Activated T-helper 2 cell treated with anti-CD3 and anti-CD28 coated beads, Interferon-gamma antibody, Interleukin-2, Interleukin-4, amounts not matched to agents 10 μg/mL and 5 μg/mL and 100 μg/mL, durations not matched to agents 14 hours and 24 hours and 36 hours (primary cell): ENCODE data around the gene CHTF8. TPM values are rescaled to one million over a fixed set of nuclear protein-coding genes. Genes with fewer than 3 reads are reported as not detected.
A peak's percentile ranks its signal among the peaks of the same experiment; 100 is the strongest.

ENCODE experiments used
- DNase-seq: peaks from one replicate; pipeline ENCODE4 v3.0.0; 2021; ENCODE audit warnings: low spot score
- H3K27ac Mint-ChIP-seq: one replicate; pipeline ENCODE4 v1.8.0; 2021; ENCODE audit warnings: mixed read lengths
- H3K27me3 Mint-ChIP-seq: one replicate; pipeline ENCODE4 v1.8.0; 2021; ENCODE audit warnings: low read depth, mixed read lengths
- H3K36me3 Mint-ChIP-seq: one replicate; pipeline ENCODE4 v1.8.0; 2021; ENCODE audit warnings: low read depth, mixed read lengths
- H3K4me1 Mint-ChIP-seq: one replicate; pipeline ENCODE4 v1.8.0; 2021; ENCODE audit warnings: low read depth, mixed read lengths
- H3K4me3 Mint-ChIP-seq: one replicate; pipeline ENCODE4 v1.8.0; 2021; ENCODE audit warnings: low read depth, mild to moderate bottlenecking, moderate library complexity, mixed read lengths
- H3K9me3 Mint-ChIP-seq: one replicate; pipeline ENCODE4 v1.8.0; 2021; ENCODE audit warnings: mixed read lengths
- intact Hi-C: fragments of 100-400 bp; cut with micrococcal nuclease; formaldehyde crosslinking; loops from one replicate; pipeline ENCODE4 v1.15.1; 2023
- total RNA-seq: library from RNA; stranded (reverse); gene quantifications from 2 replicates; pipeline ENCODE4 v1.2.3, GENCODE V29; 2022

CHTF8 gene
- total RNA-seq, 1 donor from 2014 or later: 138 TPM

DNA sequence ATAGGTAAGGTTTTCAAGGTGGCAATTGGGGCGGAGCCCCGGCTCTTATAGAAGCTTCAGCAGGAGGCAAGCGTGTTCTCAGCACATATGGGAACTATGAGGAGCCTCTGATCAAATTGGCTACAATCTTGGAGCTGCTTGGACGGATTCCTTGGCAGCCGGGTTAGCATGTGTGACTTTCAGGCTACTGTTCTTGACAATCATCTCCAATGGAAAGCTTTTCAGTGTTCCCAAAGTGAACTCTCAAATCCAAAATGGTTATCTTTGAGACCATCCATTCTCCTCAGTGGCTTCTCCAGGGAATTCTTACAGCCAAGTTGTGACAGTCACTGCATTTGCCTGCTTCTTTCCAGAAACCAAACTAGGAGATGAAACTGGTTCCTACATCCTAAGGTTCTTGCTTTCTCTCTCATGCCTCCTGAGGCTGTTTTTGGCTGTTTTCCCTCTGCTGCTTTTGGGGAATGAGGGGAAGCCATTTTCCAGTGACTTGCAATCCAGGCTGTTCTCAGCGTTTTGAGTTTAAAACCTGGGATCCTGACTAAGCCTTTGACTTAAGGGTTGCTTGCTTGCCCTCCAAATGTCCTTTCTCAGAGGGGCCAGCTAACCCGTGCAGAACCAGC is 16.0 kb downstream of the CHTF8 start:
- H3K27me3 Mint-ChIP-seq: no peaks in the 10 kb centered on the region
- H3K4me3 Mint-ChIP-seq: no peak overlapping the region
- H3K4me1 Mint-ChIP-seq: no peaks in the 10 kb centered on the region
- peaks cover 32% of the 10 kb centered on the region for H3K36me3 Mint-ChIP-seq
- no peak for DNase-seq
- no peaks in the 10 kb centered on the region for H3K9me3 Mint-ChIP-seq
- intact Hi-C loops: no loop called here
- H3K27ac Mint-ChIP-seq: no peak overlapping the region

DNA sequence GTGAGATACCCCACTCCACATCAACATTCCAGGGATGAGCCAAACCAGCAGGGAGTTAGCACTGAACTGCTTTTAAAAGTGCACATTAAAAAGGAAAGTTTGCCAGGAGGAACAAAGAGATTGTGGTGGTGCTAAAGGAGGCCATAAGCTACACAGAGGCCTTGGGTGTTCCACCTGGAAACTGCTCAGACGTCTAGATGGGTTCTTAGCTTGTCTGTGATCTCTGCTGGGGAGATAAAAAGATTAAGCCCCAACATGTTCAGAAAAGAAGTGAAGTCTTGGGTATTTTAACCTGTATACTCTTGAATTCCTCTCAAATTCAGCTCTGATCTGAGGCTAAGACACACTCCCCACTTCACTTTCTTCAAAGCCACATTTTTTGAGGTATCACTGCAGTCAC is 16.6 kb downstream of the CHTF8 start:
- no peak overlapping the region for H3K27ac Mint-ChIP-seq
- no peaks in the 10 kb centered on the region for H3K27me3 Mint-ChIP-seq
- DNase-seq: no peak
- H3K9me3 Mint-ChIP-seq: no peaks in the 10 kb centered on the region
- H3K36me3 Mint-ChIP-seq: peaks cover 27% of the 10 kb centered on the region
- intact Hi-C loops: no loop called here
- no peaks in the 10 kb centered on the region for H3K4me1 Mint-ChIP-seq
- no peak overlapping the region for H3K4me3 Mint-ChIP-seq

DNA sequence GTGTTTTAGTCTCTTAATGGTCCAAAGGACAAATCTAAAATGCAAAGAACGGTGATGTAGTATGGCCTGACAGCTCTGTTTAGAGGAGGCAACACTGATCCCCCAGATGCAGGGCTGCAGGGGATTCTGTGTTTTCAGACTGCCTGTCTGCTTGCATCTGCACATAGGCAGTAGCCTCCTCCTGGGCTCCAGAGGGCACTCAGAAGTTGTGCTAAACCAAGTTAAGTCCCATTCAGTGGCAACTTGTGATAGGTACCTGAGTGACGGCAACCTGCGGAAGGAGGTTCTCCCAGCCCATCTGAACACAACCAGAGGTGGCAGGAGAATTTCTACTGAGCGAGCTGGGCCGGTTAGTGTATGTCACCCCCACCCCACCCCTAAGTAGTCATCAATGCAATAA is 17.0 kb downstream of the CHTF8 start:
- H3K27ac Mint-ChIP-seq: no peak overlapping the region
- H3K9me3 Mint-ChIP-seq: no peaks in the 10 kb centered on the region
- H3K4me1 Mint-ChIP-seq: no peaks in the 10 kb centered on the region
- intact Hi-C loops: no loop called here
- H3K27me3 Mint-ChIP-seq: no peaks in the 10 kb centered on the region
- DNase-seq: no peak
- no peak overlapping the region for H3K4me3 Mint-ChIP-seq
- H3K36me3 Mint-ChIP-seq: peaks cover 25% of the 10 kb centered on the region

DNA sequence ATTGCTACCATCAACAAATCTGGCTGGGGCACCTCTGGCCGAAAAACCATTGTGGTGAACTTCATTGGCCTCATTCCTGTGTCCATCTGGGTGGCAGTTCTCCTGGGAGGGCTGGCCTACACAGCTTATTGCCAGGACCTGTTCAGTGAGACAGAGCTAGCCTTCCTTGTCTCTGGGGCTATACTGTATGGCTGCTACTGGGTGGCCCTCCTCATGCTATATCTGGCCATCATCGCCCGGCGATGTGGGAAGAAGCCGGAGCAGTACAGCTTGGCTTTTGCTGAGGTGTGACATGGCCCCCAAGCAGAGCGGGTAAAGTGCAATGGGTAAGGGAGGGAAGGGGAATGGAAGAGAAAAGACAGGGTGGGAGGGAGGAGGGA is 17.4 kb downstream of the CHTF8 start:
- H3K27ac Mint-ChIP-seq: no peak overlapping the region
- no peak overlapping the region for H3K4me3 Mint-ChIP-seq
- H3K27me3 Mint-ChIP-seq: no peaks in the 10 kb centered on the region
- intact Hi-C loops: no loop called here
- H3K4me1 Mint-ChIP-seq: no peaks in the 10 kb centered on the region
- no peak for DNase-seq
- H3K36me3 Mint-ChIP-seq: peaks cover 21% of the 10 kb centered on the region
- H3K9me3 Mint-ChIP-seq: no peaks in the 10 kb centered on the region

DNA sequence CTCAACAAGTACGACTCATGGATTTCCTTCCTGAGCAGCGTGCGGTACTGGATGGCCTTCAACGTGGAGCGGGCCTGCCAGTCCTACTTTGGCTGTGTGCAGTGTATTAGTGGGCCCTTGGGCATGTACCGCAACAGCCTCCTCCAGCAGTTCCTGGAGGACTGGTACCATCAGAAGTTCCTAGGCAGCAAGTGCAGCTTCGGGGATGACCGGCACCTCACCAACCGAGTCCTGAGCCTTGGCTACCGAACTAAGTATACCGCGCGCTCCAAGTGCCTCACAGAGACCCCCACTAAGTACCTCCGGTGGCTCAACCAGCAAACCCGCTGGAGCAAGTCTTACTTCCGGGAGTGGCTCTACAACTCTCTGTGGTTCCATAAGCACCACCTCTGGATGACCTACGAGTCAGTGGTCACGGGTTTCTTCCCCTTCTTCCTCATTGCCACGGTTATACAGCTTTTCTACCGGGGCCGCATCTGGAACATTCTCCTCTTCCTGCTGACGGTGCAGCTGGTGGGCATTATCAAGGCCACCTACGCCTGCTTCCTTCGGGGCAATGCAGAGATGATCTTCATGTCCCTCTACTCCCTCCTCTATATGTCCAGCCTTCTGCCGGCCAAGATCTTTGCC is 17.9 kb downstream of the CHTF8 start:
- Mint-ChIP-seq H3K4me3 (no peak overlapping the region), H3K4me1 (no peaks in the 10 kb centered on the region), H3K9me3 (no peaks in the 10 kb centered on the region), H3K27ac (no peak overlapping the region), H3K27me3 (no peaks in the 10 kb centered on the region), H3K36me3 (peaks cover 20% of the 10 kb centered on the region)
- intact Hi-C loops: no loop called here
- no peak for DNase-seq

DNA sequence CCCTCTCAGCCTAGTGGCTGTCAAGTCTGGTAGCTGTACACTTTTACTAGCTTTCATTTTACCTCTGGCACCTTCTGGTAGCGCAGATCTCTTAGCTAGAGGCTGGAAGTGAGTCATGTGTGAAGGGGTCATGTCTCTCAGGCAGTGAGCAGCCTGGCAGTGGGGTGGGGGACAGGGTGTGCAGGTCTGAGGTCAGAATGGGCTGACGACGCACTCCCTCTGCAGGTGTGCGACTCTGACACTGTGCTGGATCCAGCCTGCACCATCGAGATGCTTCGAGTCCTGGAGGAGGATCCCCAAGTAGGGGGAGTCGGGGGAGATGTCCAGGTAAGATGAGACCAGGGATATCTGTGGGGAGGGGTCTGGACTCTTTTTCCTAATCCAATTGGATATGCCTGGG is 19.2 kb downstream of the CHTF8 start:
- no peak for DNase-seq
- Mint-ChIP-seq H3K4me3 (no peak overlapping the region), H3K27me3 (peaks cover 4% of the 10 kb centered on the region), H3K27ac (no peak overlapping the region), H3K9me3 (no peaks in the 10 kb centered on the region), H3K4me1 (no peaks in the 10 kb centered on the region), H3K36me3 (peaks cover 9% of the 10 kb centered on the region)
- intact Hi-C loops: no loop called here

GRCh38 chr16:69112285-69113129 is 19.9 kb downstream of the CHTF8 start:
- Mint-ChIP-seq H3K4me3 (no peak overlapping the region), H3K36me3 (peaks cover 3% of the 10 kb centered on the region), H3K4me1 (no peaks in the 10 kb centered on the region), H3K9me3 (no peaks in the 10 kb centered on the region), H3K27me3 (peaks cover 10% of the 10 kb centered on the region), H3K27ac (no peak overlapping the region)
- peak; percentile 32 for DNase-seq
- intact Hi-C loops: no loop called here

- DNase-seq: no peak
- H3K27ac Mint-ChIP-seq: no peak overlapping the region
- H3K36me3 Mint-ChIP-seq: peaks cover 3% of the 10 kb centered on the region
- H3K9me3 Mint-ChIP-seq: no peaks in the 10 kb centered on the region
- no peaks in the 10 kb centered on the region for H3K4me1 Mint-ChIP-seq
- H3K4me3 Mint-ChIP-seq: no peak overlapping the region
- intact Hi-C loops: no loop called here
- H3K27me3 Mint-ChIP-seq: peaks cover 15% of the 10 kb centered on the region
These were observed 20.5 kb downstream of the CHTF8 start for GRCh38 chr16:69111876-69112230.

GRCh38 chr16:69111216-69111875 is 21.0 kb downstream of the CHTF8 start:
- Mint-ChIP-seq H3K36me3 (peaks cover 3% of the 10 kb centered on the region), H3K4me1 (no peaks in the 10 kb centered on the region), H3K27me3 (peaks cover 17% of the 10 kb centered on the region), H3K9me3 (no peaks in the 10 kb centered on the region), H3K27ac (no peak overlapping the region), H3K4me3 (no peak overlapping the region)
- intact Hi-C loops: no loop called here
- no peak for DNase-seq

- no peak overlapping the region for H3K27ac Mint-ChIP-seq
- no peak overlapping the region for H3K4me3 Mint-ChIP-seq
- H3K27me3 Mint-ChIP-seq: peaks cover 21% of the 10 kb centered on the region
- peaks cover 3% of the 10 kb centered on the region for H3K4me1 Mint-ChIP-seq
- DNase-seq: no peak
- intact Hi-C loops: no loop called here
- no peaks in the 10 kb centered on the region for H3K9me3 Mint-ChIP-seq
- H3K36me3 Mint-ChIP-seq: peaks cover 3% of the 10 kb centered on the region
These were observed 22.0 kb downstream of the CHTF8 start for GRCh38 chr16:69110406-69110805.

- Mint-ChIP-seq H3K27me3 (peaks cover 25% of the 10 kb centered on the region), H3K9me3 (no peaks in the 10 kb centered on the region), H3K27ac (no peak overlapping the region), H3K36me3 (peaks cover 3% of the 10 kb centered on the region), H3K4me3 (no peak overlapping the region), H3K4me1 (peaks cover 6% of the 10 kb centered on the region)
- intact Hi-C loops: no loop called here
- DNase-seq: no peak
These were observed 22.7 kb downstream of the CHTF8 start for GRCh38 chr16:69109486-69110270.

GRCh38 chr16:69108905-69109252 is 23.5 kb downstream of the CHTF8 start:
- Mint-ChIP-seq H3K9me3 (no peaks in the 10 kb centered on the region), H3K4me3 (no peak overlapping the region)

More at GRCh38 chr16:69108905-69109252, 23.5 kb downstream of the CHTF8 start:
- no peak for DNase-seq
- H3K27ac Mint-ChIP-seq: no peak overlapping the region
- peaks cover 3% of the 10 kb centered on the region for H3K36me3 Mint-ChIP-seq
- intact Hi-C loops: no loop called here
- H3K27me3 Mint-ChIP-seq: peaks cover 28% of the 10 kb centered on the region
- peaks cover 6% of the 10 kb centered on the region for H3K4me1 Mint-ChIP-seq
